PC-9 (cell line): ENCODE measurements around the gene SNAPIN. TPM values are rescaled to one million over a fixed set of nuclear protein-coding genes. Genes with fewer than 3 reads are reported as not detected.

Experiments used
- BruUV-seq: library from RNA; stranded (reverse); fragments of 400-500 nt; replicated peaks from 2 replicates; lab custom pipeline; 2021; lab: Mats Ljungman, UMichigan
- CTCF ChIA-PET: fragments of 300-600 bp; sonication (Branson Sonifier 250); formaldehyde crosslinking; loops from one replicate; lab custom pipeline; 2022; ENCODE audit warnings: antibody characterized with exemption; lab: Charles Lee
- POLR2A ChIA-PET: fragments of 300-600 bp; sonication (Branson Sonifier 250); formaldehyde crosslinking; loops from one replicate; lab custom pipeline; 2022; ENCODE audit warnings: antibody characterized with exemption; ENCODE audit not compliant: unreplicated experiment; lab: Charles Lee
- DNase-seq, 2 experiments: peaks; one replicate each; pipeline versions ENCODE4 v3.0.0 to v3.0.0-alpha.2; 2015 to 2022; ENCODE audit warnings: mixed read lengths in 1 of 2
- H2AFZ ChIP-seq: fragments of 200-600 bp; sonication (generic); 2 replicates; pipeline ENCODE4 v1.8.1; 2017; ENCODE audit warnings: antibody characterized with exemption
- H3F3A ChIP-seq: fragments of 200-600 bp; sonication (generic); 2 replicates; pipeline ENCODE4 v1.8.1; 2017; ENCODE audit warnings: antibody characterized with exemption, mild to moderate bottlenecking, low read depth; ENCODE audit not compliant: insufficient read depth
- H3K27ac ChIP-seq: fragments of 200-600 bp; sonication (generic); 2 replicates; pipeline ENCODE4 v1.6.1; 2016; ENCODE audit warnings: mixed run types
- H3K27me3 ChIP-seq: fragments of 200-600 bp; sonication (generic); 2 replicates; pipeline ENCODE4 v1.6.1; 2016; ENCODE audit warnings: low read depth, mixed run types; ENCODE audit not compliant: insufficient read depth
- H3K36me3 ChIP-seq: fragments of 200-600 bp; sonication (generic); 2 replicates; pipeline ENCODE4 v1.6.1; 2016; ENCODE audit warnings: low read depth, mixed run types
- H3K4me1 ChIP-seq: fragments of 200-600 bp; sonication (generic); replicated peaks from 2 replicates; pipeline ENCODE4 v1.6.1; 2016; ENCODE audit warnings: mixed run types; ENCODE audit not compliant: insufficient read depth
- H3K4me2 ChIP-seq: fragments of 200-600 bp; sonication (generic); 2 replicates; pipeline ENCODE4 v1.6.1; 2017; ENCODE audit warnings: mixed run types
- H3K4me3 ChIP-seq: fragments of 200-600 bp; sonication (generic); 2 replicates; pipeline ENCODE4 v1.6.1; 2016; ENCODE audit warnings: mixed run types
- H3K79me2 ChIP-seq: fragments of 200-600 bp; sonication (generic); 2 replicates; pipeline ENCODE4 v1.6.1; 2017; ENCODE audit warnings: low read depth, mixed run types
- H3K9me2 ChIP-seq: fragments of 200-600 bp; sonication (generic); 2 replicates; pipeline ENCODE4 v1.8.1; 2017; ENCODE audit warnings: mild to moderate bottlenecking; ENCODE audit not compliant: insufficient read depth
- H3K9me3 ChIP-seq: fragments of 200-600 bp; sonication (generic); 2 replicates; pipeline ENCODE4 v1.8.1; 2016; ENCODE audit warnings: low read depth; ENCODE audit not compliant: insufficient read depth
- H4K20me1 ChIP-seq: fragments of 200-600 bp; sonication (generic); 2 replicates; pipeline ENCODE4 v1.8.1; 2017; ENCODE audit not compliant: insufficient read depth
- EZH2 ChIP-seq: fragments of 200-600 bp; sonication (generic); IDR thresholded peaks from 2 replicates; pipeline ENCODE4 v1.8.0; 2017; ENCODE audit warnings: antibody characterized with exemption, low read depth
- intact Hi-C: fragments of 100-400 bp; cut with micrococcal nuclease; formaldehyde crosslinking; loops from one replicate; pipeline ENCODE4 v1.10.0; 2022; ENCODE audit not compliant: unreplicated experiment
- total RNA-seq: library from RNA; stranded (reverse); gene quantifications from 2 replicates; pipeline ENCODE4 v1.2.3, GENCODE V29; 2021
- TF ChIP-seq, protein P1 (sequence below): fragments of 200-600 bp; sonication (generic); conservative IDR thresholded peaks from 2 replicates; pipeline ENCODE4 v1.6.1; 2017; ENCODE audit warnings: mixed run types, antibody characterized with exemption, mild to moderate bottlenecking, moderate library complexity

SNAPIN gene
- total RNA-seq, 1 experiment from 2014 or later, result 29.5 TPM

DNA sequence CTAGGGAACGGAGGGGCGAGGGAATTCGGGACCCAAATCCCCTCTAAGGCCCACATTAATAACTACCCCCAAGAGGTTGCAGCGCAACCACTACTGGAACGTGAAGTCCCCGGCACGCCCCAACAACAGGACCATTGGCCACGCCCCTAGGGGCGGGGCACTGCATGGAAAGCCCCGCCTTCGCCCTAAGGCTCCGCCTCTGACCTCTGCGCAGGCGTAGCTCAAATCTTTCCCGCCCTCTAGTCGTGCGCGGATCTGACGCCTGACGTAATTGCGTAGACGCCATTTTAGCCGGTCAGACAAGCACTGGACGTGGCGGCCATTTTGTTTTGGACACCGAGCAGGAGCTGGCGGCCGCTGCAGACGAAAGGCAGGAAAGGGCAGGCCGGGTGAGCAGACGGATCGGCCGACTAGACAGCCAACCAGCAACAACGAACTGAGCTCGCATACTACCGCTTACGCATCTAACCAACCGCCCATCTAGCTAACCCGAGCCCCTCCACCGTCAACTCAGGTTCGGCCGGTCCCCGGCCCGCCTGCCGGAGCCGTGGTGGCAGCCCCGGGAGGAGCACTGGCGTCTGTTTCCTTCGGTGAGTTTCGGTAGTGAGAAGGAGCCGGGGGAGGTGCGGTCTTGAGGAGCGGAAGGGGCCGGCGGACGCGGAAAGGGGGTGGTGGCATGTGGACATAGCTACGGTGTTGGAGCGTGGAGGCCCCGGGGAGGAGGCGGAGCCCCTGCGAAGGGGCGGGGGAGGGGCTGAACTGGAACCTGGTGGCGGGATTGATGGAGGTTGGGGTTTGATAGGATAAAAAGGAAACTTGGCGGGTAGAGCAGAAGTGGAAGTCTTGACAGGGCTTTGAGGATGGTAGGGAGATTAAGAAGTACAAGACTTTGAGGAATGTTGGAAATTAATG lies 24.5 kb upstream of the SNAPIN start, which contains the start of gene CHTOP:
Gene CHTOP, plus strand, starts transcription at position 313 of the 912 bp plus-strand sequence. CDS start 2,523 bp downstream, outside the sequence.
- ChIA-PET CTCF (interaction anchor here (0.6 to 1.0 kb wide), 4 partner anchors 18 to 26 kb away, joined by 3 to 5 read pairs (median 4); partner anchors contain the start of gene S100A14), POLR2A (interaction anchor here (0.5 to 2.1 kb wide), 24 partner anchors 16 to 1647 kb away, joined by 3 to 48 read pairs (median 6); partner anchors contain the start of genes S100A14, S100A16 and S100A4)
- intact Hi-C loops, result loop anchor here (1.0 to 2.0 kb wide), 6 partner anchors 18 to 66 kb away; partner anchors contain the start of genes ILF2, S100A14 and S100A16
- peaks cover 12% of the 10 kb centered on the region for H4K20me1 ChIP-seq
- H3K9me3 ChIP-seq, result no peaks in the 10 kb centered on the region
- H3K27me3 ChIP-seq, result no peaks in the 10 kb centered on the region
- TF ChIP-seq, protein P1, sequence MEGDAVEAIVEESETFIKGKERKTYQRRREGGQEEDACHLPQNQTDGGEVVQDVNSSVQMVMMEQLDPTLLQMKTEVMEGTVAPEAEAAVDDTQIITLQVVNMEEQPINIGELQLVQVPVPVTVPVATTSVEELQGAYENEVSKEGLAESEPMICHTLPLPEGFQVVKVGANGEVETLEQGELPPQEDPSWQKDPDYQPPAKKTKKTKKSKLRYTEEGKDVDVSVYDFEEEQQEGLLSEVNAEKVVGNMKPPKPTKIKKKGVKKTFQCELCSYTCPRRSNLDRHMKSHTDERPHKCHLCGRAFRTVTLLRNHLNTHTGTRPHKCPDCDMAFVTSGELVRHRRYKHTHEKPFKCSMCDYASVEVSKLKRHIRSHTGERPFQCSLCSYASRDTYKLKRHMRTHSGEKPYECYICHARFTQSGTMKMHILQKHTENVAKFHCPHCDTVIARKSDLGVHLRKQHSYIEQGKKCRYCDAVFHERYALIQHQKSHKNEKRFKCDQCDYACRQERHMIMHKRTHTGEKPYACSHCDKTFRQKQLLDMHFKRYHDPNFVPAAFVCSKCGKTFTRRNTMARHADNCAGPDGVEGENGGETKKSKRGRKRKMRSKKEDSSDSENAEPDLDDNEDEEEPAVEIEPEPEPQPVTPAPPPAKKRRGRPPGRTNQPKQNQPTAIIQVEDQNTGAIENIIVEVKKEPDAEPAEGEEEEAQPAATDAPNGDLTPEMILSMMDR, result no peak
- no peak for TF ChIP-seq EZH2
- peaks cover 27% of the 10 kb centered on the region for H3K36me3 ChIP-seq
- H3K4me1 ChIP-seq, result peaks cover 20% of the 10 kb centered on the region
- peak within 1 kb of the TSS; percentile 52; the same call in 1 of the 2 replicates for H2AFZ ChIP-seq
- H3K4me2 ChIP-seq, result peak within 1 kb of the TSS; percentile 80
- BruUV-seq, result TSS peak; percentile 84
- peak within 1 kb of the TSS; percentile 100 for H3K27ac ChIP-seq
- DNase-seq, result peak; percentile 92 to 98
- H3K9me2 ChIP-seq, result no peaks in the 10 kb centered on the region
- peaks cover 27% of the 10 kb centered on the region for H3F3A ChIP-seq
- H3K4me3 ChIP-seq, result peak within 1 kb of the TSS; percentile 96
- H3K79me2 ChIP-seq, result peaks cover 47% of the 10 kb centered on the region

DNA sequence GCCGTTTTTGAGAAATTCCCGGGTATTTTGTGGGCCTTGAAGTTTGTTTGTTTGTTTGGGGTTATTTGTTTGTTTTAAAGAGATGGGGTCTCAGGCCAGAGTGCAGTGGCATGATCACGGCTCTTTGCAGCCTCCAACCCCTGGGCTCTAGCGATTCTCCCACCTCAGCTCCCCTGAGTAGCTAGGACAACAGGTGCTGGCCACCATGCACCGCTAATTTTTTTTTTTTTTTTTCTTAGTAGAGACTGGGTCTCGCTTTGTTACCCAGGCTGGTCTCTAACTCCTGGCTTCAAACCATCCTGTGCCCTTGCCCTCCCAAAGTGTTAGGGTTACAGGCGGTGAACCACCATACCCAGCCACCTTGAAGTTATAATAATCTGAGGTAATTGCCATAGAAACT lies 22.6 kb upstream of the SNAPIN start:
- Histone ChIP-seq H2AFZ (no peak overlapping the region), H3K27ac (no peak overlapping the region), H3K4me2 (peak overlapping the region; percentile 80), H3K79me2 (peaks cover 65% of the 10 kb centered on the region), H3K27me3 (no peaks in the 10 kb centered on the region), H4K20me1 (peaks cover 20% of the 10 kb centered on the region), H3K4me3 (peak overlapping the region; percentile 96; the same call in 1 of the 2 replicates), H3K36me3 (peaks cover 45% of the 10 kb centered on the region), H3K9me3 (no peaks in the 10 kb centered on the region), H3K9me2 (no peaks in the 10 kb centered on the region), H3K4me1 (peaks cover 20% of the 10 kb centered on the region), H3F3A (peaks cover 32% of the 10 kb centered on the region)
- no peak for DNase-seq
- ChIA-PET POLR2A (interaction anchor here (0.6 kb wide), 2 partner anchors 129 to 1839 kb away, joined by 3 to 4 read pairs; no protein-coding TSS in a partner anchor), CTCF (no interaction called here)
- intact Hi-C loops, result loop anchor here (2.0 kb wide), 1 partner anchor 35 kb away; the partner anchor contains the start of gene ILF2
- no TSS peak for BruUV-seq
- TF ChIP-seq, protein P1, result no peak
- no peak for TF ChIP-seq EZH2

DNA sequence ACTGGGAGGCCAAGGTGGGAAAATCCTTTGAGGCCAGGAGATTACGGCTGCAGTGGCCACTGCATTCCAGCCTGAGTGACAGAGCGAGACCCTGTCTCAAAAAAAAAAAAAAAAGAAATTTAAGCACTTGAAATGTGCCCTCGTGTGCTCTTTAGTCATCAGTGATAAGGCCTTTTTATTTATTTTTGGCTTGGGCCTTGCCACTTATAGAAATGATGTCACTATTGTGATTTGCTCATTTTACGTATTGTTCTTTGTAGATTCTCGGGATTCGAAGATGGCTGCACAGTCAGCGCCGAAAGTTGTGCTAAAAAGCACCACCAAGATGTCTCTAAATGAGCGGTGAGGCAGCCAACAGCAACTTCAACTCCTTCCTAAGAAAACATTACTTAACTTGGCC lies 22.2 kb upstream of the SNAPIN start:
- intact Hi-C loops, result no loop called here
- POLR2A ChIA-PET, result interaction anchor here (0.6 kb wide), 2 partner anchors 129 to 1839 kb away, joined by 3 to 4 read pairs; no protein-coding TSS in a partner anchor
- Histone ChIP-seq H4K20me1 (peaks cover 24% of the 10 kb centered on the region), H3K27me3 (no peaks in the 10 kb centered on the region), H3K4me2 (peak overlapping the region; percentile 80), H3K4me3 (peak overlapping the region; percentile 96; the same call in 1 of the 2 replicates), H3K79me2 (peaks cover 69% of the 10 kb centered on the region), H3K9me2 (no peaks in the 10 kb centered on the region), H2AFZ (no peak overlapping the region), H3F3A (peaks cover 36% of the 10 kb centered on the region), H3K27ac (no peak overlapping the region), H3K9me3 (no peaks in the 10 kb centered on the region), H3K4me1 (peaks cover 20% of the 10 kb centered on the region), H3K36me3 (peaks cover 50% of the 10 kb centered on the region)
- no peak for DNase-seq
- no TSS peak for BruUV-seq
- TF ChIP-seq EZH2, result no peak
- TF ChIP-seq, protein P1, result no peak
- CTCF ChIA-PET, result no interaction called here
